GM23248 (cell line): ENCODE data around the gene C10orf62.

Source experiments
- EZH2 ChIP-seq: fragments of 200-600 bp; sonication (generic); IDR thresholded peaks from 2 replicates; pipeline ENCODE4 v1.6.1; 2018; ENCODE audit warnings: antibody characterized with exemption, mild to moderate bottlenecking; ENCODE audit not compliant: insufficient read depth, poor library complexity, severe bottlenecking
- EZH2phosphoT487 ChIP-seq: fragments of 200-600 bp; sonication (generic); IDR thresholded peaks from 2 replicates; pipeline ENCODE4 v1.6.1; 2018; ENCODE audit warnings: antibody characterized with exemption, moderate library complexity, mild to moderate bottlenecking, low read depth; ENCODE audit not compliant: insufficient read depth

DNA sequence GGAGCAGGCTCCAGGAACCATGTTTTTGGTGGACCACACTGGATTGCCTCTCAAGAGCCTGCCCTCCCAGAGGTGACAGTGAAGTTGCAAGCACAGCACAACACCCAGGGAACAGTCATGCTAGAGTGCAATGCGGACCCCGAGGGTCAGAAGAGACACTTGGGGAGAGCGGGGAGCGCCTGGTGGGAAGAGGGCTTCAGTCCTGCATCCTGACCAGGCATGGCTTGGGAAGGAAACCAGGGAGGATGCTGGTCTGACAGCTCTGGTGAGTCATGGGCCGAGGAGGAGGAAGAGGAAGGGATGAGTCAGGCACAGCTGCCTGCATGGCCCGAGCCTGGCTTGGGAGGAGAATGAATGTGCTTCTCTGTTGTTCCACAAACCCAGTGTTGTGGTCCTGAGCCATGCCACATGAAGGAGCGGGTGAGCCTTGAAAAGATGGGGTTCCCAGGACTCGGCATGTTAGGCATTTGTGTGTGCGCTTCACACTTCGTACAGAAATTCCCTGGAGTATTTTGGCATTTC, 46.4 kb upstream of the C10orf62 start:
- TF ChIP-seq EZH2 (no peak), EZH2phosphoT487 (no peak)
